Thyroid gland (tissue), 4 donors: ENCODE measurements around the gene STXBP1. TPM values are rescaled to one million over a fixed set of nuclear protein-coding genes. Genes with fewer than 3 reads are reported as not detected.

Experiments
- DNase-seq, 2 donors: peaks; one replicate each; pipeline ENCODE4 v3.0.0-alpha.2; 2019
- H3K27ac ChIP-seq, 3 donors: fragments of 200-600 bp; sonication (generic); 1 replicate in 2 of 3; 2 replicates in 1 of 3; pipeline ENCODE4 v1.5.1; 2016 to 2019; ENCODE audit warnings: mild to moderate bottlenecking in 1 of 3, moderate library complexity in 1 of 3
- H3K27me3 ChIP-seq: fragments of 200-600 bp; sonication (generic); one replicate; pipeline ENCODE4 v1.5.1; 2019
- H3K36me3 ChIP-seq, 2 donors: fragments of 200-600 bp; sonication (generic); one replicate each; pipeline ENCODE4 v1.5.1; 2016 to 2019
- H3K4me1 ChIP-seq, 2 donors: fragments of 200-600 bp; sonication (generic); one replicate each; pipeline ENCODE4 v1.5.1; 2017 to 2019
- H3K4me3 ChIP-seq, 3 donors: fragments of 200-600 bp; sonication (generic); replicated peaks in 1 of 3; 1 replicate in 2 of 3; 2 replicates in 1 of 3; pipeline ENCODE4 v1.5.1; 2016; ENCODE audit warnings: mild to moderate bottlenecking in 1 of 3
- H3K9me3 ChIP-seq: fragments of 200-600 bp; sonication (generic); one replicate; pipeline ENCODE4 v1.5.1; 2017
- CTCF ChIP-seq, 6 experiments: fragments of 200-600 bp in 3 of 6; fragments of 450-650 bp in 3 of 6; sonication (generic) in 3 of 6; IDR thresholded peaks; one replicate each; pipeline ENCODE4 v1.5.1; 2016 to 2019; ENCODE audit warnings: antibody characterized with exemption in 6 of 6, mild to moderate bottlenecking in 2 of 6, inconsistent platforms in 1 of 6, moderate library complexity in 1 of 6
- POLR2A ChIP-seq, 2 donors: fragments of 450-650 bp; IDR thresholded peaks; one replicate each; pipeline ENCODE4 v1.6.1; 2017; ENCODE audit warnings: antibody characterized with exemption in 2 of 2, mild to moderate bottlenecking in 2 of 2, moderate library complexity in 1 of 2
- WGBS, 2 donors: methylation state at CpG; one replicate each; pipeline ENCODE4 v1.1.5; 2017; 5-methylcytosine and 5-hydroxymethylcytosine counted together
- intact Hi-C: fragments of 100-400 bp; cut with DNase I; formaldehyde crosslinking; loops from one replicate; pipeline ENCODE4 v1.15.1; 2023
- total RNA-seq, 4 donors: library from RNA; depleted of rRNA; stranded (reverse); fragments of >200 nt; gene quantifications; one replicate each; pipeline ENCODE4 v1.2.3, GENCODE V29; 2016

STXBP1 gene
- total RNA-seq, 4 donors from 2014 or later = 23.8 to 139 (median 106) TPM

GRCh38 chr9:127680226-127680625 is 68.1 kb downstream of the STXBP1 start:
- peaks cover 0 to 12% of the 10 kb centered on the region in 2 donors for H3K4me1 ChIP-seq
- no peak for TF ChIP-seq CTCF (IDR thresholded peaks at IDR 0.05)
- TF ChIP-seq POLR2A (IDR thresholded peaks at IDR 0.05) = no peak
- WGBS, 2 donors = 90 to 94% methylated on average over 11 of the region's 11 CpGs

GRCh38 chr9:127680846-127681245 is 68.8 kb downstream of the STXBP1 start:
- DNase-seq = no peak
- no peak overlapping the region for H3K4me3 ChIP-seq
- no peak overlapping the region for H3K27ac ChIP-seq
- WGBS, 2 donors = 93 to 94% methylated on average over 9 of the region's 9 CpGs
- peaks cover 33 to 36% of the 10 kb centered on the region in 2 donors for H3K36me3 ChIP-seq
- no peaks in the 10 kb centered on the region for H3K27me3 ChIP-seq
- intact Hi-C loops = no loop called here
- peaks cover 0 to 12% of the 10 kb centered on the region in 2 donors for H3K4me1 ChIP-seq
- H3K9me3 ChIP-seq = no peaks in the 10 kb centered on the region
- no peak for TF ChIP-seq CTCF (IDR thresholded peaks at IDR 0.05)
- no peak for TF ChIP-seq POLR2A (IDR thresholded peaks at IDR 0.05)

More at GRCh38 chr9:127680226-127680625, 68.1 kb downstream of the STXBP1 start:
- no peak overlapping the region for H3K27ac ChIP-seq
- H3K36me3 ChIP-seq = peaks cover 33 to 36% of the 10 kb centered on the region in 2 donors
- no peaks in the 10 kb centered on the region for H3K9me3 ChIP-seq
- H3K27me3 ChIP-seq = no peaks in the 10 kb centered on the region
- no peak overlapping the region for H3K4me3 ChIP-seq
- intact Hi-C loops = no loop called here
- no peak for DNase-seq

- WGBS, 2 donors = 85 to 91% methylated on average over 18 to 23 of the region's 23 CpGs
- Histone ChIP-seq H3K4me1 (peaks cover 0 to 12% of the 10 kb centered on the region in 2 donors), H3K9me3 (no peaks in the 10 kb centered on the region), H3K27ac (no peak overlapping the region), H3K4me3 (no peak overlapping the region), H3K36me3 (peaks cover 24 to 27% of the 10 kb centered on the region in 2 donors), H3K27me3 (no peaks in the 10 kb centered on the region)
- intact Hi-C loops = no loop called here
- TF ChIP-seq CTCF (IDR thresholded peaks at IDR 0.05) (no peak), POLR2A (IDR thresholded peaks at IDR 0.05) (no peak)
- peak; percentile 67 to 78 for DNase-seq
These were observed 70.5 kb downstream of the STXBP1 start for GRCh38 chr9:127682351-127683136.

- TF ChIP-seq CTCF (IDR thresholded peaks at IDR 0.05) (no peak), POLR2A (IDR thresholded peaks at IDR 0.05) (no peak)
- Histone ChIP-seq H3K4me1 (peaks cover 0 to 12% of the 10 kb centered on the region in 2 donors), H3K4me3 (no peak overlapping the region), H3K27ac (no peak overlapping the region), H3K9me3 (no peaks in the 10 kb centered on the region), H3K36me3 (peaks cover 18 to 20% of the 10 kb centered on the region in 2 donors), H3K27me3 (no peaks in the 10 kb centered on the region)
- DNase-seq = no peak
- WGBS, 2 donors = 98 to 100% methylated on average over 5 of the region's 5 CpGs
- intact Hi-C loops = no loop called here
These were observed 71.6 kb downstream of the STXBP1 start for GRCh38 chr9:127683723-127684122.

GRCh38 chr9:127684576-127684975 is 72.5 kb downstream of the STXBP1 start:
- 93 to 95% methylated on average over 4 of the region's 4 CpGs for WGBS, 2 donors
- Histone ChIP-seq H3K9me3 (no peaks in the 10 kb centered on the region), H3K27me3 (no peaks in the 10 kb centered on the region), H3K36me3 (peaks cover 15 to 18% of the 10 kb centered on the region in 2 donors), H3K4me1 (peaks cover 0 to 12% of the 10 kb centered on the region in 2 donors), H3K27ac (no peak overlapping the region), H3K4me3 (no peak overlapping the region)
- TF ChIP-seq POLR2A (IDR thresholded peaks at IDR 0.05) (no peak), CTCF (IDR thresholded peaks at IDR 0.05) (no peak)
- intact Hi-C loops = no loop called here
- DNase-seq = no peak
